ENCODE measurements around the gene HYI. TPM values are rescaled to one million over a fixed set of nuclear protein-coding genes. Genes with fewer than 3 reads are reported as not detected.

The HYI gene
- total RNA-seq, 1 donor from 2014 or later: 36.0 TPM

DNA sequence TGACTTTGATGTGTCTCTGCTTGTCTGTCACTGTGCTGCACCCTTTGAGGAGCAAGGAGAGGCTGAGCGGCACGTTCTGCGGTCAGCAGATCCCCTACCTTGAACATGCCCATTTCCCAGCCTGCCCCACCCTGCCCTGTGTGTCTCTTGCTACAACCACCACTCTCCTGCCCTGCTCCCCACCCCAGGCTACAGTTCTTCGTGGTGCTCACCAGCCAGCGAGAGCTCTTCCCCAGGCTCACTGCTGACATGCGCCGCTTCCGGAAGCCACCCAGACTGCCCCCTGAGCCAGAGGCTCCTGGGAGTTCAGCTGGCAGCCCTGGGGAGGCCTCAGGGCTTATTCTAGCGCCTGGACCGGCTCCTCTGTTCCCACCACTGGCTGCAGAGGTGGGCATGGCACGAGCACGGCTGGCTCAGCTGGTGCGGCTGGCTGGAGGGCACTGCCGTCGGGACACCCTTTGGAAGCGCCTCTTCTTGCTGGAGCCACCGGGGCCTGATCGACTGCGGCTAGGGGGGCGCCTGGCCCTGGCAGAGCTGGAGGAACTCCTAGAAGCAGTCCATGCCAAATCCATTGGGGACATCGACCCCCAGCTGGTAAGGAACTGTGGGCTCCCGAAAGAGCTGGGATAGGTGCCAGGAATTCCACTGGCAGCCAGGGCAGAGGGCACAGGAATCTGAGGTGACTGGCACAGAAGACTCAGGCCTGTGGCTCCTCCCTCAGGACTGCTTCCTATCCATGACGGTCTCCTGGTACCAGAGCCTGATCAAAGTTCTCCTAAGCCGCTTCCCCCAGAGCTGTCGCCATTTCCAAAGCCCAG, 5.6 kb downstream of the HYI start:
- no peaks in the 10 kb centered on the region for H3K9me3 Mint-ChIP-seq
- no peak for DNase-seq (ENCODE audit: extremely low spot score, unreplicated experiment)
- H3K27ac Mint-ChIP-seq: no peak overlapping the region
- TF ChIP-seq CTCF (conservative IDR thresholded peaks at IDR 0.05): no peak
- peaks cover 35% of the 10 kb centered on the region for H3K36me3 Mint-ChIP-seq
- peaks cover 23% of the 10 kb centered on the region for H3K4me1 Mint-ChIP-seq (ENCODE audit: unreplicated experiment)
- no peak overlapping the region for H3K4me3 Mint-ChIP-seq
- H3K27me3 Mint-ChIP-seq: no peaks in the 10 kb centered on the region

DNA sequence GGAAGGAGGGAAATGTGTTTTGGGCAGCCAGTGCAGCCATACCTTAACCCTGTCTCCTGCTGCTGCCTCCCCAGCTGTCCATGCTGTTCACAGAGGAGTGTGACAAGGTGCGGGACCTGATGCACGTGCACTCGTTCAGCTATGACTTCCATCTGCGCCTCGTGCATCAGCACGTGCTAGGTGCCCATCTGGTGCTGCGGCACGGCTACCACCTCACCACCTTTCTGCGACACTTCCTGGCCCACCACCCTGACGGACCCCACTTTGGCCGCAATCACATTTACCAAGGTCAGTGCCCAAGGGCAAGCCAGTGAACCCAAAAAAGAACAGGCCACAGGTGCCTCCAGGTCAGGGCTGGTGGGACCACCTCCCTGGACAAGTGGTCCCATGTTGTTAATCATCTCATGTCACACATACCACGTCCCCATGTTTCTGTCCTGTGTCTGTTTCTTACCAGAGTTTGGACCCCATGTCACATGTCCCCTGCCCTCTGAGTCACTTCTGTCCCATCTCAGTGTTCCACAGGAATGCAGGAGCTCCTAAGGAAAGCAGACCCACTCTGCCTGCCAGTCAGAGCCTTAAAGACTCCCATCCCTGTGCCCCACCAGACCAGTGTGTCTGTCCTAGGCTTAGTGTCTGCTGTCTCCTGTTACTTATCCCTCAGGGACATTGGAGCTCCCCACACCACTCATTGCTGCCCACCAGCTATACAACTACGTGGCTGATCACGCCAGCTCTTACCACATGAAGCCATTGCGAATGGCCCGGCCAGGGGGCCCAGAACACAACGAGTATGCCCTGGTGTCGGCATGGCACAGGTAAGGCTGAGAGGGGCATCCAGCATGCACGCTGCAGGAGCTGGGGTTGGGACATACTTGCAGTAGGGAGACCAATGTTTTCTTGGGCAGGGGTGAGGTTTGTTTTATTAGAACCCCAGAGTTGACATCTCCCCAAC, 6.6 kb downstream of the HYI start:
- no peak for TF ChIP-seq CTCF (conservative IDR thresholded peaks at IDR 0.05)
- Mint-ChIP-seq H3K27ac (no peak overlapping the region), H3K36me3 (peaks cover 26% of the 10 kb centered on the region), H3K27me3 (no peaks in the 10 kb centered on the region), H3K4me1 (ENCODE audit: unreplicated experiment) (peaks cover 14% of the 10 kb centered on the region), H3K9me3 (no peaks in the 10 kb centered on the region), H3K4me3 (no peak overlapping the region)
- DNase-seq (ENCODE audit: extremely low spot score, unreplicated experiment): no peak

DNA sequence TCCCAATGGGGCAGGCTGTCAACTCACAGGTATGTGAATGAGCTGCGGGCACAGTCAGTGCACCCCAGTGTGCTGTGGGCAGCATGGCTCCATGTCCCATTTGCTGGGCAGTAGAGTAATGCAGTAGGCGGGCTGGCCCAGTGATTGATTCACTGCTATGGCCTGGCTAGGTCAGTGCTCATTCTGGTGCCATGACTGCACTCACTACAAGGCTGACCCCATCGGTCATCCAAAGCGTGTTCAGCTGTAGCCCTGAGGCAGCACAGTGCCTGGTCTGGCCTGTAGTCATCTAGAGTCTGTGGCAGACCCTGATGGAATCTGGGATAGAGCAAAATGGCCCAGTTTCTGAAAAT, 7.4 kb downstream of the HYI start:
- peaks cover 21% of the 10 kb centered on the region for H3K36me3 Mint-ChIP-seq
- no peak overlapping the region for H3K27ac Mint-ChIP-seq
- no peak for DNase-seq (ENCODE audit: extremely low spot score, unreplicated experiment)
- H3K4me1 Mint-ChIP-seq (ENCODE audit: unreplicated experiment): peaks cover 14% of the 10 kb centered on the region
- no peaks in the 10 kb centered on the region for H3K27me3 Mint-ChIP-seq
- TF ChIP-seq CTCF (conservative IDR thresholded peaks at IDR 0.05): no peak
- H3K9me3 Mint-ChIP-seq: no peaks in the 10 kb centered on the region
- H3K4me3 Mint-ChIP-seq: no peak overlapping the region

DNA sequence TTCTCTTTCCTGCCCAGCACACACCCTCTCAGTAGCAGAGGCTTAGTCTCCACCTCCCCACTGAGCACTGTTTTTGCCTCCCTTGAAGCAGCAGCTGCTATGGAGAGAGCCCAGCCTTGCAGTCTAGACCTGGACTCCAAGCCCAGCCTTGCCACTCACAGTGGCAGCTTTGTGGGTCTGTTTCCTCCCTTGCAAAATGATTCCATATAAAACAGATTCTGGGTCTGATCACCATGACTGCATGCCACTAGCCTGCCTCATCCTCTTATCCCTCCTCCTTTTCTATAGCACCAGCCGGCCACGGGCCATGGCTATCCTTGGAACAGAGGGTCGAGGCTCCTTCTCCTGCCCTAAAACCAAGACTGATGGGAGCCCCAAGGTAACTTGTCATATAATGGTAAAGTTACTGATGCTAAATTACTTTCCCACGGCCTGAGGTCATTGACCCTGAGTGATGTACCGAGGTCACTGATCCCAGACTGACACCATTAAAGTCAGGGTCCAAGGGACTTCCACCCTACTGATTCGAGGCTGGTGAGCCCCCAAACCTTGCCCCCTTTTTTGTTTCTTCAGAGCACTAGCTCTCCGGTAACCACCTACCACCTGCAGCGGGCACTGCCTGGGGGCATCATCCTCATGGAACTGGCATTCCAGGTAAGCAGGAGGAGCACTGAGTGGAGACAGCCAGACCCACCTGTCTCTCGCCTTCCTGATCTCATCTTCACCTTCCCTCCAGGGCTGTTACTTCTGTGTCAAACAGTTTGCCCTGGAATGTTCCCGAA, 7.9 kb downstream of the HYI start:
- Mint-ChIP-seq H3K36me3 (peaks cover 20% of the 10 kb centered on the region), H3K27me3 (no peaks in the 10 kb centered on the region), H3K4me1 (ENCODE audit: unreplicated experiment) (peaks cover 14% of the 10 kb centered on the region), H3K27ac (no peak overlapping the region), H3K9me3 (no peaks in the 10 kb centered on the region), H3K4me3 (no peak overlapping the region)
- no peak for DNase-seq (ENCODE audit: extremely low spot score, unreplicated experiment)
- no peak for TF ChIP-seq CTCF (conservative IDR thresholded peaks at IDR 0.05)

- Mint-ChIP-seq H3K36me3 (peaks cover 18% of the 10 kb centered on the region), H3K27me3 (no peaks in the 10 kb centered on the region), H3K4me3 (no peak overlapping the region), H3K9me3 (no peaks in the 10 kb centered on the region), H3K27ac (no peak overlapping the region), H3K4me1 (ENCODE audit: unreplicated experiment) (peaks cover 14% of the 10 kb centered on the region)
- no peak for DNase-seq (ENCODE audit: extremely low spot score, unreplicated experiment)
- no peak for TF ChIP-seq CTCF (conservative IDR thresholded peaks at IDR 0.05)
Measured at GRCh38 chr1:43444836-43445235, 8.9 kb downstream of the HYI start.
